ENCODE results near the gene GPR162. TPM values are rescaled to one million over a fixed set of nuclear protein-coding genes. Genes with fewer than 3 reads are reported as not detected.

The GPR162 gene
- total RNA-seq, 1 donor = 4.2 TPM

DNA sequence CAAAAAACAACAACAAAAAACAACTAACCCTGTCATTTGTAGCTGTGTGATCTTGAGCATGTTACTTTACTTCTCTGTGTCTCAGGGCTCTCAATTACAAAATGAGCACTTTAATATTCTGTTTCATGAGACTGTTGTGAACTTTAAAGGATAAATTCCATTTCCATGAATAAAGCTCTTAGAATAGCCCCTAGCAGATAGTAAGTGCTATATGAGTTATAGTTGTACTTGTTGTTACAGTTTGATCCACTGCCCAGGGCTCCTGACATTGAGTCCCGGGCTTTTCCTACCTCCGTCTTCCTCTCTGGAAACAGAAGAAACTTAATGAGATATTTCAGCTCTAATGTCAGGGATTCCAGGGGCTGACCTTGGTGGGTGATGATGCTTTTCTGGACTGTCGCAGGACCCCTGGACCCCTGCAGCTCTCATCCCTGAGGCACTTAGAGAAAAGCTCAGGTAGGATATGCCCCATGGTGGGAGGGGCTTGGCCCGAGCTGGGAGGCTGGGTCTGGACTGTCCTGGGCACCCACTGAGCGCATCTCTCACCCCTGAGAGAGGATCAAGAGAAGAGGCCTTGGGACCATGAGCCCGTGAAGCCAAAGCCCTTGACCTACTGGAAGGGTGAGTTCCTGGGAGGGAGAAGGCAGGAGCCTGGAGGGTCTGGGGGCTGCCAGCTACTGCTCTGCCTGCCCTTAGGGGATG lies 11.7 kb downstream of the GPR162 start:
- peaks cover 16% of the 10 kb centered on the region for H3K4me1 ChIP-seq (ENCODE audit: insufficient read depth, low read length)
- no peak overlapping the region for H3K4me3 ChIP-seq (ENCODE audit: low read length)
- H3K27me3 ChIP-seq (ENCODE audit: insufficient read depth, low read length) = peaks cover 18% of the 10 kb centered on the region
- H3K9me3 ChIP-seq (ENCODE audit: low read depth, low read length) = no peaks in the 10 kb centered on the region

DNA sequence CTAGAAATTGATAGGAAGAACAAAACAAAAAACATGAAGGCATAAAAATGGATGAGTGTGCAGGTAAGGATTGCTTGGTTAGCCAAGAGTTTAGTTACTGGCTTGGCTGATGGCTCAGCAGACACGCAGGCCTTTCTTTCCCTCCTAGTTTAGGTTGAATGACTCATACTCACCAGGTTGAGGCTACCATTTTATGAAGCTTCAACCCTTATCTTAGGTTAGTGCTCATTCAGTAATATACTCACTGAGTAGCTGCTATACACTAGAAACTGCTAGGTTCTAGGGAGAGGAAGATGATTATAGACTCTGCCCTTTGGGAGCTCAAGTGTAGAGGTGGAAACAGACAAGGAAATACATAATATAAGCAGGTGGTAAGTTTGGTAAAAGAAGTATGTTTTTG lies 12.6 kb downstream of the GPR162 start:
- Histone ChIP-seq H3K9me3 (ENCODE audit: low read depth, low read length) (no peaks in the 10 kb centered on the region), H3K4me1 (ENCODE audit: insufficient read depth, low read length) (peaks cover 7% of the 10 kb centered on the region), H3K27me3 (ENCODE audit: insufficient read depth, low read length) (peaks cover 13% of the 10 kb centered on the region), H3K4me3 (ENCODE audit: low read length) (no peak overlapping the region)

- Histone ChIP-seq H3K4me3 (ENCODE audit: low read length) (no peak overlapping the region), H3K9me3 (ENCODE audit: low read depth, low read length) (no peaks in the 10 kb centered on the region), H3K27me3 (ENCODE audit: insufficient read depth, low read length) (peaks cover 7% of the 10 kb centered on the region), H3K4me1 (ENCODE audit: insufficient read depth, low read length) (peaks cover 4% of the 10 kb centered on the region)
Observed at GRCh38 chr12:6834873-6835272, 13.3 kb downstream of the GPR162 start.

- Histone ChIP-seq H3K4me3 (ENCODE audit: low read length) (no peak overlapping the region), H3K4me1 (ENCODE audit: insufficient read depth, low read length) (peaks cover 4% of the 10 kb centered on the region), H3K9me3 (ENCODE audit: low read depth, low read length) (no peaks in the 10 kb centered on the region), H3K27me3 (ENCODE audit: insufficient read depth, low read length) (no peaks in the 10 kb centered on the region)
Observed at GRCh38 chr12:6836851-6837250, 15.2 kb downstream of the GPR162 start.

GRCh38 chr12:6837370-6838060 lies 15.9 kb downstream of the GPR162 start:
- Histone ChIP-seq H3K4me3 (ENCODE audit: low read length) (no peak overlapping the region), H3K27me3 (ENCODE audit: insufficient read depth, low read length) (no peaks in the 10 kb centered on the region), H3K4me1 (ENCODE audit: insufficient read depth, low read length) (peaks cover 4% of the 10 kb centered on the region)

GRCh38 chr12:6838854-6839253 lies 17.2 kb downstream of the GPR162 start:
- no peaks in the 10 kb centered on the region for H3K9me3 ChIP-seq (ENCODE audit: low read depth, low read length)

More at GRCh38 chr12:6837370-6838060, 15.9 kb downstream of the GPR162 start:
- H3K9me3 ChIP-seq (ENCODE audit: low read depth, low read length) = no peaks in the 10 kb centered on the region

DNA sequence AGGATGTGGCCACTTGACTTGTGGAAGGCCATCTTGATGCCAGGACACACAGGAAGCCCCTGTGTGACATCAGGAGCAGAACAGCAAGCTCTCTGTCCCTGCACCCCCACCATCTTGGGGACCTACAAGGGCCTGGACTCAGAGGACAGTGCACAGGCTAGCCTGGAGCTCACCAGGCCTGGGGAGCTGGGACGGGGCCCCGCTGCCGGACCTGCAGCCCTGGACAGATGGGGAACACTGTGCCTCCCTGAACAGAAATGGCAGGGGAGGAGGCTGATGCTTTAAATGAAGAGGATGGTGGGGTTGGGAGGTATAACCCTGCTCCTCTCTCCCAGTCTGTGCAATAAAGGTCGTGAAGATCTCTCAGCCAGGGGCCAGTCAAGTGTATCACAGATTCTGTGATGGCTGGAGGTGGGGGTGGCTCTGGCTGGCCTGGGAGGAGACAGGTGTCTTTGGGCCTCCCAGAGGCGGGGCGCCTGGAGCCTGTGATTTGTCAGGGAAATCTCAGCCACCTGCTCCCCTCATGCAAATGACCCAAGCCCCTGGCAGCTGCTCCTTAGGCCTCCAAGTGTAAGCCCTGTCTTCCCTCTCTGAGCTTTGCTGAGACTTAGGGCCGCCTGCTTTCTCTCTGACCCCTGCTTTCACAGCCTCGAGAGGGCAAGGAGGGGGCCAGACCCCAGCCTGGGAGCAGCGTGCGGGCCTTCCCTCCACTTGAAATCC lies 18.0 kb downstream of the GPR162 start:
- Histone ChIP-seq H3K27me3 (ENCODE audit: insufficient read depth, low read length) (no peaks in the 10 kb centered on the region), H3K4me1 (ENCODE audit: insufficient read depth, low read length) (peaks cover 4% of the 10 kb centered on the region), H3K4me3 (ENCODE audit: low read length) (no peak overlapping the region), H3K9me3 (ENCODE audit: low read depth, low read length) (no peaks in the 10 kb centered on the region)

More at GRCh38 chr12:6838854-6839253, 17.2 kb downstream of the GPR162 start:
- Histone ChIP-seq H3K4me1 (ENCODE audit: insufficient read depth, low read length) (peaks cover 4% of the 10 kb centered on the region), H3K27me3 (ENCODE audit: insufficient read depth, low read length) (no peaks in the 10 kb centered on the region), H3K4me3 (ENCODE audit: low read length) (no peak overlapping the region)

GRCh38 chr12:6840330-6840729 lies 18.7 kb downstream of the GPR162 start:
- no peaks in the 10 kb centered on the region for H3K9me3 ChIP-seq (ENCODE audit: low read depth, low read length)
- H3K4me3 ChIP-seq (ENCODE audit: low read length) = no peak overlapping the region
- H3K4me1 ChIP-seq (ENCODE audit: insufficient read depth, low read length) = peaks cover 4% of the 10 kb centered on the region
- no peaks in the 10 kb centered on the region for H3K27me3 ChIP-seq (ENCODE audit: insufficient read depth, low read length)

DNA sequence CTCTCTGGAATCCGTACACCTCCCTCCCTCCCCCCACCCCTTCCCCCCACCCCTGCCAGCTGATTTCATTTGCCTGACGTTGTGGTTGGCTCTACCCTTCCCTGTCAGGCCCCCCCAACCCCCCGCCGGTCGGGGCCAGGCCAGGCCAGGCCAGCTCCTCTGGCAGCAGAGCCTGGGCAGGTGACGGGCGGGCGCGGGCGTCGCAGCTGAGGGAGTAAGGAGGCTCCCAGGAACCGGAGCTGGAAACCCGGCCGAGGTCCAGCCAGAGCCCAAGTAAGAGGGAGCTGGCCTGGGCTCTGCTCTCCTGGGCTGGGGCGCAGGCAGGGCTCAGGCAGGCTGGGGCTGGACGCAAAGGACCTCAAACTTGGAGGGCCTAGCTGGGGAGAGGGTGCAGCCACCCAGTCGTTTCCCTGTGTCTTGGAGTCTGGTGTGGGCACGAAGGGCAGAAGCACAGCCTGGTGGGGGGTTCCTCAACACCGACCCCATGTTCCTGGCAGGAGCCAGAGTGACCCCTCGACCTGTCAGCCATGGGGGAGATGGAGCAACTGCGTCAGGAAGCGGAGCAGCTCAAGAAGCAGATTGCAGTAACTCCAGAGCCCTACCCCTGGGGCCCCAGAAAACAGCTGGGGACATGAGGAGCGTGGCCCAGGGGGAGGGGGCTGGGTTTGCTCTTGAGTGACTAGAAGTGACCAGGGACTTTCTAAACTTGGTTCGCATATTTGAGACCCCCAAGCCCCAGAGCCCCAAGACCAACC lies 19.3 kb downstream of the GPR162 start, which contains the start of gene GNB3:
Gene GNB3 (plus strand): TSS at position 165 of the 755 bp plus-strand sequence. CDS start 363 bp downstream, at position 528.
- H3K9me3 ChIP-seq (ENCODE audit: low read depth, low read length) = no peaks in the 10 kb centered on the region
- no peak within 1 kb of the TSS for H3K4me3 ChIP-seq (ENCODE audit: low read length)
- no peaks in the 10 kb centered on the region for H3K27me3 ChIP-seq (ENCODE audit: insufficient read depth, low read length)
- peaks cover under 1% of the 10 kb centered on the region for H3K4me1 ChIP-seq (ENCODE audit: insufficient read depth, low read length)

- Histone ChIP-seq H3K4me3 (ENCODE audit: low read length) (no peak overlapping the region), H3K9me3 (ENCODE audit: low read depth, low read length) (no peaks in the 10 kb centered on the region), H3K27me3 (ENCODE audit: insufficient read depth, low read length) (no peaks in the 10 kb centered on the region), H3K4me1 (ENCODE audit: insufficient read depth, low read length) (no peaks in the 10 kb centered on the region)
Observed at GRCh38 chr12:6842075-6842474, 20.5 kb downstream of the GPR162 start.

DNA sequence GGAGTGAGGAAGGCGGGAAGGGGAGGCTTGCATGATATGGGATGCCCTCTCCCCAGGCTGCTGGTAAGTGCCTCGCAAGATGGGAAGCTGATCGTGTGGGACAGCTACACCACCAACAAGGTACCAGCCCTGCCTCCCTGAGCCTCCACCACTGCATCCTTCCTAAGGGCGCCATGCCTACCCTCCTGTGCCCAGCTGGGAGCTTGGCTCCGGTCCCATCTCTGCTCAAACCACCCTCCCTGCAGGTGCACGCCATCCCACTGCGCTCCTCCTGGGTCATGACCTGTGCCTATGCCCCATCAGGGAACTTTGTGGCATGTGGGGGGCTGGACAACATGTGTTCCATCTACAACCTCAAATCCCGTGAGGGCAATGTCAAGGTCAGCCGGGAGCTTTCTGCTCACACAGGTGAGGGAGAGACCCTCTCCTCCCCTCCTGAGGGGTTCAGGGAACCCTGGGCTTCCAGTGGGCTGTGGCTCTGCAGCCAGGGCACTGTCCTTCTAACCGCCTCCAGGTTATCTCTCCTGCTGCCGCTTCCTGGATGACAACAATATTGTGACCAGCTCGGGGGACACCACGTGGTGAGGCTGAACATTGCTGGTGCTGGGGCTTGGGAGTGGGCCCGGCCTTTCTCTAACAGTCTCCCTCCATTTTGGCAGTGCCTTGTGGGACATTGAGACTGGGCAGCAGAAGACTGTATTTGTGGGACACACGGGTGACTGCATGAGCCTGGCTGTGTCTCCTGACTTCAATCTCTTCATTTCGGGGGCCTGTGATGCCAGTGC lies 21.7 kb downstream of the GPR162 start:
- Histone ChIP-seq H3K4me1 (ENCODE audit: insufficient read depth, low read length) (no peaks in the 10 kb centered on the region), H3K9me3 (ENCODE audit: low read depth, low read length) (no peaks in the 10 kb centered on the region), H3K27me3 (ENCODE audit: insufficient read depth, low read length) (no peaks in the 10 kb centered on the region), H3K4me3 (ENCODE audit: low read length) (no peak overlapping the region)

GRCh38 chr12:6845395-6845794 lies 23.8 kb downstream of the GPR162 start:
- Histone ChIP-seq H3K4me3 (ENCODE audit: low read length) (no peak overlapping the region), H3K9me3 (ENCODE audit: low read depth, low read length) (no peaks in the 10 kb centered on the region), H3K4me1 (ENCODE audit: insufficient read depth, low read length) (peaks cover 12% of the 10 kb centered on the region), H3K27me3 (ENCODE audit: insufficient read depth, low read length) (no peaks in the 10 kb centered on the region)

DNA sequence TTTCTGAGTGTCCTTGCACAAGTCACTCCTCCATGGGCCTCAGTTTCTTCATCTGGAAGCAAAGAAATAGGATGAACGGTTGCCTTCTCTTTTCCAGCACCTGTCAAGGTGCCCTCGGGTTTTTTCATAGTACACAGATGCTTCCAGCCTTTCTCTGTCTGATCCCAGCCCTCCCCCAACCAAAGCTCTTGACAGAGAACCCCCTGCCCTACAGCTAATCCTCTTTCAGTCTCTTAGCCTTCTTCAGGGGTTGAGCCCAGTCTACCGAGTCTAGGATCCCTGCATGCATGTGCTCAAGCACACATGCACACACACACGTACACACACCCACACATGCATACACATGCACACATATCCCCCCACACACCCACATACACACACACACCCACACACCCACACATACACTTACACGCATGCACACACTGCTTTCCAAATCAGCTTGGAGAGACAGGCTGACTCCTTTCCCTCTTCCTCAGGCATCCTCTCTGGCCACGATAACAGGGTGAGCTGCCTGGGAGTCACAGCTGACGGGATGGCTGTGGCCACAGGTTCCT lies 24.8 kb downstream of the GPR162 start:
- Histone ChIP-seq H3K9me3 (ENCODE audit: low read depth, low read length) (no peaks in the 10 kb centered on the region), H3K4me1 (ENCODE audit: insufficient read depth, low read length) (peaks cover 20% of the 10 kb centered on the region), H3K27me3 (ENCODE audit: insufficient read depth, low read length) (no peaks in the 10 kb centered on the region), H3K4me3 (ENCODE audit: low read length) (no peak overlapping the region)

DNA sequence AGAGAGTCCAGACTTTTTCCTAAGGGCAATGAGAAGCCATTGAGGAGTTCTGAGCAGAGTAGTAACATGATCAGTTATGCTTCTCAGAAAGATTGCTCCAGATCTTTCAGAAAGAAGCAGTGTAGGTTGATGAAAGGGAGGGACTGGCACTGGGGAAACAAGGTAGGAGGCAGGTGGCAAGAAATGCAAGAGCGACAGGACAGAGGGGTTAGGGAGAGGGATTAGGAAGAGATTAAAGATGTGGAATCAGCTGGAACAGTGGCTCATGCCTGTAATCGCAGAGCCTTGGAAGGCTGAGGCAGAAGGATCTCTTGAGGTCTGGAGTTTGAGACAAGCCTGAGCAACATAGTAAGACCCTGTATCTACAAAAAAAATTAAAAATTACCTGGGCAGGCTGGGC lies 26.1 kb downstream of the GPR162 start:
- Histone ChIP-seq H3K27me3 (ENCODE audit: insufficient read depth, low read length) (no peaks in the 10 kb centered on the region), H3K4me3 (ENCODE audit: low read length) (no peak overlapping the region), H3K9me3 (ENCODE audit: low read depth, low read length) (no peaks in the 10 kb centered on the region), H3K4me1 (ENCODE audit: insufficient read depth, low read length) (peaks cover 21% of the 10 kb centered on the region)
